HL-60 (cell line): Measurements from ENCODE around the gene FKBP7.

Experiments used
- CTCF ChIP-seq: IDR thresholded peaks from one replicate; pipeline ENCODE4 v1.5.1; 2011; ENCODE audit warnings: low read length, control low read depth, inconsistent platforms; ENCODE audit not compliant: insufficient read depth
- POLR2AphosphoS5 ChIP-seq: IDR thresholded peaks from 2 replicates; pipeline ENCODE4 v1.6.1; 2012; ENCODE audit warnings: low read depth
- REST ChIP-seq: IDR thresholded peaks from 2 replicates; pipeline ENCODE4 v1.6.1; 2012; ENCODE audit warnings: low read depth; ENCODE audit not compliant: insufficient replicate concordance

GRCh38 chr2:178523596-178524134 is 45.3 kb upstream of the FKBP7 start:
- TF ChIP-seq CTCF (no peak), REST (no peak), POLR2AphosphoS5 (no peak)
